ENCODE measurements around the gene TBX5.

The TBX5 gene

GRCh38 chr12:114438635-114439256 lies 32.8 kb upstream of the TBX5 start:
- no peak for DNase-seq
- intact Hi-C loops (cut with DNase I) = no loop called here

DNA sequence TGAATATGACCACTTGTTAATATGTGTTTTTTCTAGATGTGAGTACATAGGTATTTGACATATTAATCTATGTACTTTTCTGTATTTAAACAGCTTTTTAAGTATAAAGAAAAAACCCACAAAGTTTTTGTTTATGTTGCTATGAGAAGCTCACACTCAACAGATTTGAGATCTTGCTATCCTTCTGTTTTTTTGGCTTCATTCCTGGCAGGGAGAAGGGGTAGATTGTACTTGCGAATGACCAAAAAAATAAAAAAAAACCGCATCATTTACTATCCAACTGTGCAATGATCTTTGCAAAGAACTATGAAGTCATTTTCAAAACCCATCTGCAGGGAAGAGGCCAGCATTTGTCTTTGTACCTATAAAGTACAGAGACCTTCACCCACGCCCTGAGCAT lies 28.4 kb upstream of the TBX5 start:
- intact Hi-C loops (cut with DNase I) = no loop called here
- DNase-seq = no peak

DNA sequence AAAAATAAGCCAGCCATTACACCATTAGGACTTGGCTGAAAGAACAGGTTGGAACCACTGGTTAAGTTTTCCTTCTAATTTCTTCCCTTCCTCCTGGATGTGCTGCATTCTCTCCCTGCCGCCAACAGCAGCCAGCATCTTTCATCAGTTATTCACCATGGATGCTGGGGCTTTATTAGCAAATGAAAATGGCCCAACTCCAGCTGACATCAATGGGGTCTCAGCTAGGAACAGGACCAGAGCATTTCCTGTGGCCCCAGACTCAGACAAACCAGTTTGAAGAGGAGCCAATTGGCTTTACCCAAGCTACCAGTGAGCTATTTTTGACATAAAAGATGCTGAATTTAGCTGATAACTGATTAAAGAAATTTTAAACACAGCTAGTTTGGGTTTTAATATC lies 26.0 kb upstream of the TBX5 start:
- intact Hi-C loops (cut with DNase I) = no loop called here
- no peak for DNase-seq

- intact Hi-C loops (cut with DNase I) = no loop called here
- no peak for DNase-seq
These were observed 24.4 kb upstream of the TBX5 start for GRCh38 chr12:114430306-114430705.

DNA sequence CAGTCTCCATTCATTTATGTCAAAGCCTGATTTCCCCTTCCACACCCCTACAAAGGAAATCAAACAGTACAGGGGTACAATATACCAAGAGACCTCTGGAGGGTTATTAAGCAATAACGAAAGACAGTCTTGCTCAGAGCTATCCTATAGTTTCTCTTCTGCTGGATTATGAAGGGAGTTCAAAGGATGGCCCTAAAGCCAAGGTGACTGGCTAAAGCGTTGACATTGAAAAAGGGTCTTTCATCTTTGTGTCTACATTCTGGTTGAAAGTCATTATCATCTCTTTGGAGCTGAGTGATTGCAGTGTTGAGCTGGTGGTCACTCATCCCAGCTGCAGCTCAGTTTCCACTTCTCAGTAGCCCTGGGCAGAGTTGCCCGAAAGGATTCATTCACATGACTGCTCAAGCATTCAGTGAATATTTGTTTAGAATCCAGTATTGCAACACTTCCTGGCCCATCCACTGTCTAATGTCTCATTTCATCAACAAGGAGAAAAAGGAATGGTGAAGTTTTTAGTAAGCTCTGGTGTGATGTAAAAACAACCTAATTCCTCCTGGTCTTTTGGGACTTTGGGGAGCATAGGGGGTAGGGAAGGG lies 19.2 kb upstream of the TBX5 start:
- intact Hi-C loops (cut with DNase I) = no loop called here
- no peak for DNase-seq

DNA sequence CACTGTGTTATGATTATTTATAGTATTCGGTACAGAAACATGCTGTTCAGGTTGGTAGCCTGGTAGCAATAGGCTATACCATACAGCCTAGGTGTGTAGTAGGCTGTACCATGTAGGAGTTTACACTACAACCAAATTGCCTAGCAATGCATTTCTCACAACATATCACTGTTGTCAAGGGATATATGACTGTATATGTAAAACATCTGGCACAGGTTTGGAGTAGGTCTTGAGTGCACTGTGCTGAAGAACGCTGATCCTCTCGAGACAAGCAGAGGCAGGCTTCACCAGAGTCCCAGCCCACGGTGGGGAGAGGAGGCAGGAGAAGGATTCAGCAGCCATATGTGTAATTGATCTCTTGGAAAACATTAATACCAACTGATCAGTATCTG lies 15.0 kb upstream of the TBX5 start:
- intact Hi-C loops (cut with DNase I) = no loop called here

DNA sequence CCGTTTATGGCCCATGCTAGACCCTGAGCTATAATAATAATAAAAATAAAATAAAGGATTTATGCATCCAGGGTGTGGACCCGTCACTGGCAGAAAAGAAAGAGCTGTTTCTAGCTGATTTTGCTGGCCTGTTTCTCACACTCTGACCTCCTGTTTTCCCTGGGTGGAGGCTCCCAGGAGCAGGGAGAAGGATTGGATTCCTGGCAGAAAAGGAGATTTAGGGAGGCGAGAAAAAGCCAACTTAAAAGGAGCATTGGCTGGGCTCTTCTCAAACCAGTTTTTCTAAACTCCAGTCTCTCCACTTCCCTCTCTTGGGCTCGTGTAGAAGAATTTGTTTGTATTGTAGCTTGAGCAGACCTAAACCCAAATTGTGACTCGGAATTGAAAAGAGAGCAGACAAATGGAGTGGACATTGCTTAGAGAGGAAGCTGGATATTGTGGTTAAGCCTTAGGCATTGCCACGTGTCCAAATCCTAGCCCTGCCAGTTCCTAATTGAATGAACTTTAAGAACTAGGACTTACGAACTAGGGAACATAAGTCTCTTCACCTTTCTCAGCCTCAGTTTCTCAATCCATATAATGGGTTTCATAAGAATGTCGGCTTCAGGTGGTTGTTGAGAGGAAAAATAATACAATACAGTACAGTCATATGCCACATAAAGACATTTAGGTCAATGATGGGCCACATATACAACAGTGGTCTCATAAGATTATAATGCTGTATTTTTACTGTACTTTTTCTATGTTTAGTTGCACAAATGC lies 14.4 kb upstream of the TBX5 start:
- DNase-seq = no peak
- intact Hi-C loops (cut with DNase I) = no loop called here

More for the DNA sequence above, 15.0 kb upstream of the TBX5 start:
- no peak for DNase-seq

DNA sequence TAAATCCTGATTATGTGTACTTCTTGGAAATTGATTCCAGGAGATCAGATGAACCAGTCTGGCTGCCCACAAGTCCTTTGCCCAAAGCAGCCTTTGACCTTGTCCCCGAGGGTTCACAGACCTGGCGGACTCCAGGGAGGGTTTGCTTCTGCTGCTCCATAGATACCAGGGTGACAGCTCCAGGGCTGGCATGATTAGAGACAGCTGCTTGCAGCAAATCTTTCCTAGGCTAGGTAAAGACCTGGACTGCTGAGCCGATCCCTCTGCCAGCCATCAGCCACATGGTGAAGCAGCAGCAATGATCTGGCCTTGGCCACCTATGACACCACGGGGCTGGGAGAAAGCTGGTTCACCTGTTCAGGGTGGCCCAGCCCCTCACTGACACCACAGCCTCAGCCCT lies 10.1 kb upstream of the TBX5 start:
- DNase-seq = no peak
- intact Hi-C loops (cut with DNase I) = no loop called here

DNA sequence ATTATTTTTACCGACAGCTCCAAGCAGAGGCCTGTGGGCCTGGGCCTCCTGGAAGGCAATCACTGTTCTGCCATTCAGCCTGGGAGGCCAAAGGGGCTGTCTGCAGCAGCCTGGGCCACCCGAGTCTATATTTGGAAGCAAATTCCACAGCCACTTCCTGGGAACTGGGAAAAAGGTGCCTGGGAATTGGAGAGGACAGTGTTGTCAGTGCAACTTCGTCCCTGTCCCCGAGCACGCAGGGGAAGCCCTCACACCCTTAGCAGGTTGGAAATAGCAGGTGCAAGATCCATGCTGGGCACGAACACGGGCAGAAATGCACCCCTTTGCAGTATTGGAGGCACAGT lies 9.6 kb upstream of the TBX5 start:
- no peak for DNase-seq
- intact Hi-C loops (cut with DNase I) = no loop called here

DNA sequence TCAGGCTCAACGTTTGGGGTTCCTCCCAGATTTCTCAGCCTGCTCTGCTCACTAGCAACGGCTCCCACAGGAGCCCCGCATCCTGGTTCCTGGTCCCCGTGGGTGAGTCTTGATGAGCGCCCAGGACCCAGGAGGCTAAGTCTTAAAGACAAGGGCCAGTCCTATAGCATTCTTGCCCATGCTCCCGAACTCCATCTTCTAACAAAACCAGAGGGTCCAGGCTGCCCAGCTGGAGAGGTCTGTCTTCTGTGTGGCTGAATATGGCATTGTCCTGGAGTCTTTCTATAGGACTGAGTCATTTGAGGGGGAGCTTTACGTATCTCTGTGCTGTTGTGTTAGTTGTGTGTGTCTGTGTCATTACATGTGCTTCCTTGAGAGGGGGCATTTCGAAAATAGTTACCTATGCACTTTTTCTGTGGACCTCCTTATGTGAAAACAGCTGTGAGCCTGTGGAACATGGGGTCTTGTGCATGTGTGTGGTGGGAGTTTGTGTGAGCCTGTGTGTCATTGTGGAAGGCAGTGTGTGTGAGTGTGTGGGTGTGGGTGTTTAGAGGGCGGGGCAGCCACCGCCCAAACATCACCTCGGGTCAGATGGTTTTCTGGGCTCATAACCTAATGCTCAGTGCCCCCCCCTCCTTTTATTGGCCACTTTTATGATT lies 9.1 kb upstream of the TBX5 start:
- no peak for DNase-seq
- intact Hi-C loops (cut with DNase I) = no loop called here

DNA sequence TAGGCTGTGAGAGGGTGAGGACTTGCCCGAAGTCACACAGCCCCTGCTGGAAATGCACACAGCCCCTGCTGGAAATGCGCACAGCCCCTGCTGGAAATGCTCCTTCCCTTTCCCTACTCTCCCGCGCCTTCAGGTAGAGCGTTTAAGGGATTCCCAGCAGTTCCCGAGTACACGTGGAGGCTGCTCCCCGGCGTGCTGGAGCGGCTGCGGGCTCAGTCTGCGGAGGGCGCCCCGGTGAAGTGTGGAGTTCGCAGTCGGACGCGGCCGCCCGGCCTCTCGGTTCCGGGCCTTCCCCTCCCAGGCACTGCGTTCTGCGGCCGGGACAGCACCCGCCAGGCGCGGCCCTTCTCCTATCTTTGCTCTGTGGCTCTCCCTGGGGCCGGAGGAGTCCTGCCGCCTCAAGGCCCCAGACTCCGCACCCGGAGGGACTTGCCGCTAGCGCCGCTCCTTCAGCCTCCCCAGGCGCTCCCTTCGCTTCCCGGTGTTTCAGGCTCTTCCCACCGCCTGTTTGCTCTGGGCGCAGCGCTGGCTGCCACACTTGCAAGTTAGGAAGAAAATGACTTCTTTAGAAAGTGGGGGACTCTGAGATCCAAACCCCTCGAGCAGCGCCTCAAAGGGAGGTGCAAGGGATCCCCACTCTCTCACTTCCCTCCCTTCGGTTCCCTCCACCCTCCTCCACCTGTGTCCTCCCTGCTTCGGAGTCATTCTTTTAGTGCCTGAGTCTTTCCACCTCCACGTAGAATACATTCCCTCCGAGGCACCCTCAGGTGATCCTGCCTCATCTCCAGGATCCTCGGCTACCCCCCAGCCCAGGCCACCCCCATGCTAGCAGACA lies 8.3 kb upstream of the TBX5 start:
- no peak for DNase-seq

GRCh38 chr12:114412825-114413749 lies 7.1 kb upstream of the TBX5 start:
- no peak for DNase-seq
- intact Hi-C loops (cut with DNase I) = no loop called here

More for the DNA sequence above, 8.3 kb upstream of the TBX5 start:
- intact Hi-C loops (cut with DNase I) = no loop called here

DNA sequence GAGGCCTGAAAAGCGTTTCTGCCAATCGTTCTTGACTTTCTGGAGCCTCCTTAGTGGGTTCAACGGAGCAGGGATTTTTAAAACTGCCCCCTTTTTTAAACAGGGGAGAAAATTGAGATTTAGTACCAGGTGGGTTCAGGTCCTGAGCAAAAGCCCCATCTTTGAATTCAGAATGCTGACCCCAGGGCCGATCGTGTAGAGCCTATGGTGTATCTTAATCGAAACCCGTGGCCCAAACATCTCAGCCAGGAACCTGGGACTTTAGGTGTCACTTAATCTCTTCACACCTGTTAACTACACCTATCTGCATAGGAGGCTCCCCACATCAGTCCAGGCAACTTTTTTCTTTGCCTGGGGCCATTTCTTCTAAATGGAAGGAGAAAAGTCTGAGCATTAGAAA lies 6.4 kb upstream of the TBX5 start:
- intact Hi-C loops (cut with DNase I) = no loop called here
- no peak for DNase-seq

- intact Hi-C loops (cut with DNase I) = no loop called here
These were observed 5.3 kb upstream of the TBX5 start for GRCh38 chr12:114411071-114411837.

GRCh38 chr12:114409852-114410600 lies 4.1 kb upstream of the TBX5 start:
- DNase-seq = no peak
- intact Hi-C loops (cut with DNase I) = loop anchor here (10.0 kb wide), 1 partner anchor 275 kb away; the partner anchor contains the start of gene TBX3

More at GRCh38 chr12:114411071-114411837, 5.3 kb upstream of the TBX5 start:
- no peak for DNase-seq

Measured in head of caudate nucleus (tissue), 42 donors.